ENCODE results near the gene DDX11.
"Not testable (repeated sequence)": the region's sequence is repeated elsewhere in the genome, so short reads cannot be mapped to it uniquely, and the experiment has no call there.

DDX11 gene

GRCh38 chr12:31100503-31101208 lies 27.0 kb downstream of the DDX11 start:
- not testable (repeated sequence) for DNase-seq

- DNase-seq: not testable (repeated sequence)
Measured at GRCh38 chr12:31102125-31102524, 28.5 kb downstream of the DDX11 start.

GRCh38 chr12:31102596-31102995 lies 28.9 kb downstream of the DDX11 start:
- DNase-seq: not testable (repeated sequence)

- DNase-seq: not testable (repeated sequence)
Measured at GRCh38 chr12:31103561-31103975, 29.9 kb downstream of the DDX11 start.

GRCh38 chr12:31104220-31104619 lies 30.6 kb downstream of the DDX11 start:
- DNase-seq: not testable (repeated sequence)

- not testable (repeated sequence) for DNase-seq
Measured at GRCh38 chr12:31104773-31105172, 31.1 kb downstream of the DDX11 start.

GRCh38 chr12:31105668-31106067 lies 32.0 kb downstream of the DDX11 start:
- no peak for DNase-seq

- DNase-seq: no peak
Measured at GRCh38 chr12:31106101-31106803, 32.6 kb downstream of the DDX11 start.

GRCh38 chr12:31109773-31110172 lies 36.1 kb downstream of the DDX11 start:
- not testable (repeated sequence) for DNase-seq

- DNase-seq: not testable (repeated sequence)
Measured at GRCh38 chr12:31110263-31110662, 36.6 kb downstream of the DDX11 start.

- not testable (repeated sequence) for DNase-seq
Measured at GRCh38 chr12:31115092-31115601, 41.5 kb downstream of the DDX11 start.

- DNase-seq: not testable (repeated sequence)
Measured at GRCh38 chr12:31116846-31117202, 43.2 kb downstream of the DDX11 start.

GRCh38 chr12:31117203-31118011 lies 43.7 kb downstream of the DDX11 start:
- peak; percentile 43 for DNase-seq

- no peak for DNase-seq
Measured at GRCh38 chr12:31118347-31119191, 44.9 kb downstream of the DDX11 start.

GRCh38 chr12:31119192-31119802 lies 45.6 kb downstream of the DDX11 start:
- no peak for DNase-seq

- no peak for DNase-seq
Measured at GRCh38 chr12:31119803-31120211, 46.1 kb downstream of the DDX11 start.

GRCh38 chr12:31120392-31121008 lies 46.8 kb downstream of the DDX11 start:
- no peak for DNase-seq

- DNase-seq: not testable (repeated sequence)
Measured at GRCh38 chr12:31121022-31121728, 47.5 kb downstream of the DDX11 start.

GRCh38 chr12:31122481-31122880 lies 48.8 kb downstream of the DDX11 start:
- no peak for DNase-seq

- DNase-seq: not testable (repeated sequence)
Measured at GRCh38 chr12:31124158-31124557, 50.5 kb downstream of the DDX11 start.

- DNase-seq: not testable (repeated sequence)
Measured at GRCh38 chr12:31125171-31125570, 51.5 kb downstream of the DDX11 start.

Data from effector CD4-positive, alpha-beta T cell (primary cell).